GM12891 (cell line): ENCODE measurements around the gene NLK.

Experiments
- POLR2A ChIP-seq: IDR thresholded peaks from 2 replicates; pipeline ENCODE4 v1.6.1; 2011; ENCODE audit warnings: low read depth, low read length, control low read depth
- POLR2AphosphoS5 ChIP-seq: IDR thresholded peaks from 2 replicates; pipeline ENCODE4 v1.6.1; 2011; ENCODE audit warnings: low read depth, low read length, control low read depth

DNA sequence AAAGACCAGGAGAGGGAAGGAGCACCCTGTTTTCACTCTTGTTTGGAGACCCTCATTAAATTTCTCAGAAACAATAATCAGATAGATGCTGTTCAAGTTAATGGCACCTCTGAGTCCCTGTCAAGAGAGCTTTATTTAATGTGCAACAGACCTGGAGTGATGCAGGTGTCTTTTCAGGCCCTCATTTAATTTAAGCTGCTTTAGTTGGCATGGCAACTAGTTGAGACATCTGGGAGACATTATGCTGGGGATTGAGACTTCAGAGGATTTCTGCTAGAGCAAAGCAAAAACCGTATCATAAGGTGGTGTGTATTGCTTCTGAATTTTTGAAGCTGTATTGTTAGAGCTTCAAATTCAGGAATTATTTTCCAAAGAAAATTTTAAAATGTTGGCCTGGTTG lies 108.5 kb downstream of the NLK start:
- TF ChIP-seq POLR2AphosphoS5 = no peak
- TF ChIP-seq POLR2A = no peak
